B cell (primary cell): ENCODE results near the gene BRAP. TPM values are rescaled to one million over a fixed set of nuclear protein-coding genes. Genes with fewer than 3 reads are reported as not detected.

ENCODE experiments used
- ATAC-seq: fragments of 200-7000 bp; cut with Tn5 transposase; one replicate; pipeline ENCODE4 v1.10.0; 2021; ENCODE audit warnings: low read depth, mild to moderate bottlenecking, moderate number of reproducible peaks, moderate library complexity
- CTCF ChIA-PET: fragments of 350-600 bp; sonication (Branson Sonifier 250); formaldehyde crosslinking; loops from one replicate; lab custom pipeline; 2021; ENCODE audit warnings: antibody characterized with exemption, inconsistent platforms; lab: Charles Lee
- POLR2A ChIA-PET: fragments of 350-600 bp; sonication (Branson Sonifier 250); formaldehyde crosslinking; loops from one replicate; lab custom pipeline; 2021; ENCODE audit warnings: antibody characterized with exemption; lab: Charles Lee
- DNase-seq: peaks from one replicate; pipeline ENCODE4 v3.0.0; 2013
- H2AFZ ChIP-seq: 2 replicates; pipeline ENCODE4 v1.6.1; 2012; ENCODE audit warnings: mild to moderate bottlenecking, low read depth, low read length; ENCODE audit not compliant: insufficient read depth, poor library complexity, severe bottlenecking
- H3K27ac ChIP-seq, 2 donors: 1 replicate in 1 of 2; 2 replicates in 1 of 2; pipeline ENCODE4 v1.5.1; 2012 to 2013; ENCODE audit warnings: low read length in 2 of 2, mild to moderate bottlenecking in 2 of 2, moderate library complexity in 1 of 2
- H3K27me3 ChIP-seq, 4 experiments: fragments of 200-600 bp in 1 of 4; sonication (generic) in 1 of 4; replicated peaks in 1 of 4; 1 replicate in 2 of 4; 2 replicates in 2 of 4; pipeline versions ENCODE4 v1.6.1 to v1.7.0; 2013 to 2016; ENCODE audit warnings: low read length in 3 of 4, mild to moderate bottlenecking in 2 of 4, mixed read lengths in 1 of 4, moderate library complexity in 1 of 4; ENCODE audit not compliant: insufficient read depth in 4 of 4, control insufficient read depth in 3 of 4; ENCODE audit errors: control extremely low read depth in 1 of 4
- H3K36me3 ChIP-seq, 2 experiments: replicated peaks in 1 of 2; 1 replicate in 1 of 2; 2 replicates in 1 of 2; pipeline versions ENCODE4 v1.6.1 to v1.7.1; 2013; ENCODE audit warnings: low read length in 1 of 2; ENCODE audit not compliant: insufficient read depth in 2 of 2, control insufficient read depth in 1 of 2; ENCODE audit errors: control extremely low read depth in 1 of 2, extremely low read depth in 1 of 2
- H3K4me1 ChIP-seq, 2 donors: fragments of 200-600 bp in 1 of 2; sonication (generic) in 1 of 2; 1 replicate in 1 of 2; 2 replicates in 1 of 2; pipeline versions ENCODE4 v1.5.1 to v1.6.1; 2013 to 2017; ENCODE audit warnings: low read length in 2 of 2; ENCODE audit not compliant: control insufficient read depth in 2 of 2, insufficient read depth in 2 of 2
- H3K4me2 ChIP-seq: replicated peaks from 2 replicates; pipeline ENCODE3; 2012; ENCODE audit warnings: mild to moderate bottlenecking, low read depth, low read length; ENCODE audit not compliant: poor library complexity, severe bottlenecking
- H3K4me3 ChIP-seq, 5 experiments: fragments of 200-600 bp in 1 of 5; sonication (generic) in 1 of 5; 1 replicate in 3 of 5; 2 replicates in 2 of 5; pipeline versions ENCODE4 v1.5.1 to v1.7.0; 2011 to 2016; ENCODE audit warnings: low read length in 4 of 5, mild to moderate bottlenecking in 4 of 5, low read depth in 2 of 5, control low read depth in 1 of 5, moderate library complexity in 1 of 5; ENCODE audit not compliant: insufficient read depth in 1 of 5; ENCODE audit errors: control extremely low read depth in 1 of 5, extremely low read depth in 1 of 5
- H3K79me2 ChIP-seq: fragments of 200-600 bp; sonication (generic); one replicate; pipeline ENCODE4 v1.6.0; 2016; ENCODE audit warnings: low read length; ENCODE audit not compliant: control insufficient read depth, insufficient read depth
- H3K9ac ChIP-seq: fragments of 200-600 bp; sonication (generic); 2 replicates; pipeline ENCODE4 v1.6.1; 2017; ENCODE audit warnings: mild to moderate bottlenecking, low read length, moderate library complexity
- H3K9me3 ChIP-seq, 3 donors: one replicate each; pipeline versions ENCODE4 v1.6.1 to v1.7.1; 2013; ENCODE audit warnings: low read length in 2 of 3; ENCODE audit not compliant: control insufficient read depth in 2 of 3, insufficient read depth in 1 of 3; ENCODE audit errors: control extremely low read depth in 1 of 3
- H4K20me1 ChIP-seq: 2 replicates; pipeline ENCODE4 v1.6.0; 2012; ENCODE audit warnings: mild to moderate bottlenecking, low read length; ENCODE audit not compliant: insufficient read depth, control insufficient read depth, poor library complexity, severe bottlenecking
- H3K27ac Mint-ChIP-seq: one replicate; pipeline ENCODE4 v1.8.0; 2021; ENCODE audit warnings: mixed read lengths
- H3K27me3 Mint-ChIP-seq: one replicate; pipeline ENCODE4 v1.8.0; 2021; ENCODE audit warnings: mixed read lengths
- H3K4me1 Mint-ChIP-seq: one replicate; pipeline ENCODE4 v1.8.0; 2021; ENCODE audit warnings: mixed read lengths
- H3K4me3 Mint-ChIP-seq: one replicate; pipeline ENCODE4 v1.8.0; 2021; ENCODE audit warnings: mixed read lengths
- H3K9me3 Mint-ChIP-seq: one replicate; pipeline ENCODE4 v1.8.0; 2022; ENCODE audit warnings: mixed read lengths; ENCODE audit not compliant: insufficient read depth
- CTCF ChIP-seq: fragments of 200-600 bp; IDR thresholded peaks from one replicate; pipeline ENCODE4 v1.8.0; 2022; ENCODE audit warnings: antibody characterized with exemption, mild to moderate bottlenecking
- EZH2 ChIP-seq: IDR thresholded peaks from 2 replicates; pipeline ENCODE4 v1.6.1; 2012; ENCODE audit warnings: borderline replicate concordance, low read depth, mild to moderate bottlenecking, moderate library complexity, low read length; ENCODE audit not compliant: insufficient read depth, poor library complexity, severe bottlenecking
- WGBS: methylation state at CpG from one replicate; pipeline ENCODE4 v1.1.5; 2013; ENCODE audit warnings: missing lambda C conversion rate; ENCODE audit not compliant: insufficient coverage; 5-methylcytosine and 5-hydroxymethylcytosine counted together
- intact Hi-C: fragments of 100-400 bp; cut with micrococcal nuclease; formaldehyde crosslinking; loops from one replicate; pipeline ENCODE4 v1.10.0; 2022
- polyA plus RNA-seq: library from polyadenylated mRNA; depleted of rRNA; stranded (reverse); fragments of >200 nt; gene quantifications from 2 replicates; pipeline ENCODE4 v1.2.3, GENCODE V29; 2012
- total RNA-seq, 2 donors: library from RNA; stranded (reverse); fragments of 120-200 nt in 1 of 2; gene quantifications; 1 replicate in 1 of 2; 2 replicates in 1 of 2; pipeline versions ENCODE4 v1.2.3 to v1.2.4, GENCODE V29; 2013 to 2022

BRAP gene
- total and polyA plus RNA-seq, 2 donors (not counting 1 experiment from before 2014, with no cell fraction given), result 10.4 to 25.7 TPM

DNA sequence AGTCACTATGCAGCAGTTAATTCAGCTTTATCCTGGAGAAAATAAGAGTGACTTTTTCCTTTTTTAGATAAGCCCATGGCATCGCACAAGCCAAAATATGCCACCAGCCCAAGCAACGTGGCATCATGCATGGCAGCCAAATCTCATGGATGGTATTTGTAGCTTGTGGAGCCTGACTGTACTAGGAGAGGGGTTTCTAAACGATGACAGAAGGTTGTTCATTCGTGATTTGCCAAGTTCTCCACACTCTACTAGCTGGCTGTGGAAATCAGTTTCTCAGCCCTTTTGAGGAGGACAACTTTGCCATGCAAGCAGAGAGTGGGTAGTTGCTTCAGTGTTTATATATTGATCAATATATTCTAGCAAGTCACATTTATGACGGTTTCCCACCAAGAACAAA is 45.2 kb downstream of the BRAP start:
- H4K20me1 ChIP-seq, result no peaks in the 10 kb centered on the region
- H3K4me2 ChIP-seq, result no peak overlapping the region
- ChIA-PET CTCF (no interaction called here), POLR2A (no interaction called here)
- no peak overlapping the region for H2AFZ ChIP-seq
- H3K9me3 Mint-ChIP-seq, result no peaks in the 10 kb centered on the region
- H3K79me2 ChIP-seq, result no peaks in the 10 kb centered on the region
- H3K4me1 Mint-ChIP-seq, result peaks cover under 1% of the 10 kb centered on the region
- H3K9me3 ChIP-seq, result no peaks in the 10 kb centered on the region
- no peaks in the 10 kb centered on the region for H3K4me1 ChIP-seq
- H3K9ac ChIP-seq, result no peak overlapping the region
- no peaks in the 10 kb centered on the region for H3K27me3 Mint-ChIP-seq
- no peak for ATAC-seq
- intact Hi-C loops, result no loop called here
- no peak for DNase-seq
- H3K36me3 ChIP-seq, result peaks cover 13 to 40% of the 10 kb centered on the region in 2 experiments
- no peak overlapping the region for H3K27ac Mint-ChIP-seq
- WGBS, result no CpG with 5 or more reads among the region's 5 CpGs
- no peaks in the 10 kb centered on the region for H3K27me3 ChIP-seq
- no peak overlapping the region for H3K27ac ChIP-seq
- no peak overlapping the region for H3K4me3 Mint-ChIP-seq
- H3K4me3 ChIP-seq, result no peak overlapping the region
- TF ChIP-seq CTCF, result no peak
- no peak for TF ChIP-seq EZH2

DNA sequence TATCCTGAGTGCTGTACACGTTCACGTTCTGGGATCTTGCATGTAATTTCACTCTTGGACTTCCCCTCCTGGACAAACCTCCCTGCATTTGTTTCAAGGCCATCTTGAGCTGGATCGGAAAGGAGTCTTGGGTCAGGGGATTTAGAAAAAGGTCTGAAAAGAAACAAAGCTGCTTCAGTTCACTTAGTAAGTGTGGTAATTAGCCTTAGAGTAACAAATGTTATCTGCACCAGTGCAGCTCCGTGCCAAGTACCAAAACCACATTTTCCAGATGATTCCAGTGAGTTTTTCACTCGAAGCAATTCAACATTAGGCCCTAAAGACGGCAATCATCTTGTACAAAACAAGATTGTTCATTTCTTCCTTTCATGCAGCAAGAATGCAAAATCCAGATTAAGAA is 47.2 kb downstream of the BRAP start:
- Histone ChIP-seq H2AFZ (no peak overlapping the region), H3K36me3 (peaks cover 7 to 23% of the 10 kb centered on the region in 2 experiments), H3K4me3 (no peak overlapping the region), H3K27ac (no peak overlapping the region), H3K4me1 (no peaks in the 10 kb centered on the region), H3K27me3 (no peaks in the 10 kb centered on the region), H3K9me3 (no peaks in the 10 kb centered on the region), H3K79me2 (no peaks in the 10 kb centered on the region), H3K9ac (no peak overlapping the region), H4K20me1 (no peaks in the 10 kb centered on the region), H3K4me2 (no peak overlapping the region)
- peaks cover 2% of the 10 kb centered on the region for H3K4me1 Mint-ChIP-seq
- ATAC-seq (no peak), DNase-seq (no peak)
- H3K27me3 Mint-ChIP-seq, result no peaks in the 10 kb centered on the region
- POLR2A ChIA-PET, result no interaction called here
- H3K4me3 Mint-ChIP-seq, result no peak overlapping the region
- TF ChIP-seq EZH2, result no peak
- TF ChIP-seq CTCF, result no peak
- no peaks in the 10 kb centered on the region for H3K9me3 Mint-ChIP-seq
- H3K27ac Mint-ChIP-seq, result no peak overlapping the region
- intact Hi-C loops, result no loop called here
- CTCF ChIA-PET, result no interaction called here
- WGBS, result 97% methylated on average over 5 of the region's 6 CpGs
